Measurements from ENCODE around the gene C2CD3.

Gene C2CD3

GRCh38 chr11:74020539-74020938, 150.3 kb downstream of the C2CD3 start:
- no peak for DNase-seq (ENCODE audit: low read depth, low spot score)

- DNase-seq (ENCODE audit: low read depth, low spot score) = no peak
Measured at GRCh38 chr11:74019860-74020259, 150.9 kb downstream of the C2CD3 start.

- DNase-seq (ENCODE audit: low read depth, low spot score) = no peak
Measured at GRCh38 chr11:74019104-74019738, 151.6 kb downstream of the C2CD3 start.

- peak; percentile 65 for DNase-seq (ENCODE audit: low read depth, low spot score)
Measured at GRCh38 chr11:74018331-74019005, 152.3 kb downstream of the C2CD3 start.

GRCh38 chr11:74017631-74018030, 153.2 kb downstream of the C2CD3 start:
- DNase-seq (ENCODE audit: low read depth, low spot score) = no peak

GRCh38 chr11:74015919-74016684, 154.7 kb downstream of the C2CD3 start:
- no peak for DNase-seq (ENCODE audit: low read depth, low spot score)

GRCh38 chr11:74014880-74015279, 155.9 kb downstream of the C2CD3 start:
- DNase-seq (ENCODE audit: low read depth, low spot score) = no peak

GRCh38 chr11:74013141-74013540, 157.7 kb downstream of the C2CD3 start:
- DNase-seq (ENCODE audit: low read depth, low spot score) = no peak

GRCh38 chr11:74012074-74012809, 158.6 kb downstream of the C2CD3 start:
- no peak for DNase-seq (ENCODE audit: low read depth, low spot score)

- no peak for DNase-seq (ENCODE audit: low read depth, low spot score)
Measured at GRCh38 chr11:74011360-74012073, 159.3 kb downstream of the C2CD3 start.

GRCh38 chr11:74010306-74011300, 160.2 kb downstream of the C2CD3 start:
- DNase-seq (ENCODE audit: low read depth, low spot score) = no peak

GRCh38 chr11:74009675-74010305, 161.0 kb downstream of the C2CD3 start:
- no peak for DNase-seq (ENCODE audit: low read depth, low spot score)

GRCh38 chr11:74009230-74009547, 161.6 kb downstream of the C2CD3 start:
- no peak for DNase-seq (ENCODE audit: low read depth, low spot score)

- DNase-seq (ENCODE audit: low read depth, low spot score) = no peak
Measured at GRCh38 chr11:74008373-74009229, 162.2 kb downstream of the C2CD3 start, which contains the start of gene UCP3. Gene UCP3 (minus strand): TSS chr11:74009085. CDS start chr11:74007042, 2,043 bp downstream.

GRCh38 chr11:74007691-74008372, 163.0 kb downstream of the C2CD3 start:
- no peak for DNase-seq (ENCODE audit: low read depth, low spot score)

GRCh38 chr11:74006743-74007304, 164.0 kb downstream of the C2CD3 start:
- DNase-seq (ENCODE audit: low read depth, low spot score) = no peak

GRCh38 chr11:74005721-74006517, 164.9 kb downstream of the C2CD3 start:
- no peak for DNase-seq (ENCODE audit: low read depth, low spot score)

Data from smooth muscle cell of the brain vasculature (primary cell).